AG10803 (cell line): ENCODE measurements around the gene TES.

ENCODE experiments used
- DNase-seq: peaks from one replicate; pipeline ENCODE4 v3.0.0; 2010; ENCODE audit warnings: low read depth
- H3K4me3 ChIP-seq: 2 replicates; pipeline ENCODE4 v1.5.1; 2011; ENCODE audit warnings: mild to moderate bottlenecking, low read length, control low read depth
- TF ChIP-seq, protein P1 (sequence below): conservative IDR thresholded peaks from 2 replicates; pipeline ENCODE4 v1.5.1; 2011; ENCODE audit warnings: mild to moderate bottlenecking, low read length, control low read depth, inconsistent platforms

TES gene

DNA sequence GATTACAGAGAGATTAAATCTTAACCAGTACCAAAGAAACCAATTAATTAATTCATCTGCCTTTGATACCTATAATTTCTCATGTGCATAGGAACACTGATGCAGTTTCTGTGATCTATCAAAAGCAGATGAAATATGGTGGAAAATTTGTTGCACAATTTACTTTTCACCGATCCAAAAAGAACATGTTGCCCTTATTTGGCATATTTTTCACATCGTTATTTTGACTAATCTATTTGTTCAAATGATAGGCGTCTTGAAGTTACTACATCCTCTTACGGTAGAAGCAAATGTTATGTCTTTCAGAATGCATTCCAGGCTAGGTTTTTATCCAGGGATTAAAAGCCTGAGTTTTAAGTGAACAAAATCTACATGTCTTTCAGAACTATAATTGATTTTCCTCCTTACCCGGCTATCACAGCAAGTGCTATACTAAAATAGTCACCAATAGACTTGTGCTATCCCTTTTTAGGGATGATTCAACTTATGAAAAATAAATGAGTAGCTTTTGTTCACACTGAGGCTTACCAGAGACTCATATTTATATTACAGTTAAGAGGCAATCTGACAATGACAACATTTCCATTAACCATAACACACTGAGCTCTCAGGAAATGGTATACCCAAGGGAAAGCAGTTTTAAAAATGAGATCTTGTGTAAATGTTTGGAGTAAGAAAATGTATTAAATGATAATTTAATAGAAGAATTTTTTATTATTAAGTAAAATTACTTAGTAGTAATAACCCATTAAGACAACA, 16.8 kb upstream of the TES start:
- TF ChIP-seq, protein P1, sequence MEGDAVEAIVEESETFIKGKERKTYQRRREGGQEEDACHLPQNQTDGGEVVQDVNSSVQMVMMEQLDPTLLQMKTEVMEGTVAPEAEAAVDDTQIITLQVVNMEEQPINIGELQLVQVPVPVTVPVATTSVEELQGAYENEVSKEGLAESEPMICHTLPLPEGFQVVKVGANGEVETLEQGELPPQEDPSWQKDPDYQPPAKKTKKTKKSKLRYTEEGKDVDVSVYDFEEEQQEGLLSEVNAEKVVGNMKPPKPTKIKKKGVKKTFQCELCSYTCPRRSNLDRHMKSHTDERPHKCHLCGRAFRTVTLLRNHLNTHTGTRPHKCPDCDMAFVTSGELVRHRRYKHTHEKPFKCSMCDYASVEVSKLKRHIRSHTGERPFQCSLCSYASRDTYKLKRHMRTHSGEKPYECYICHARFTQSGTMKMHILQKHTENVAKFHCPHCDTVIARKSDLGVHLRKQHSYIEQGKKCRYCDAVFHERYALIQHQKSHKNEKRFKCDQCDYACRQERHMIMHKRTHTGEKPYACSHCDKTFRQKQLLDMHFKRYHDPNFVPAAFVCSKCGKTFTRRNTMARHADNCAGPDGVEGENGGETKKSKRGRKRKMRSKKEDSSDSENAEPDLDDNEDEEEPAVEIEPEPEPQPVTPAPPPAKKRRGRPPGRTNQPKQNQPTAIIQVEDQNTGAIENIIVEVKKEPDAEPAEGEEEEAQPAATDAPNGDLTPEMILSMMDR, result no peak
- H3K4me3 ChIP-seq, result no peak overlapping the region
- no peak for DNase-seq

DNA sequence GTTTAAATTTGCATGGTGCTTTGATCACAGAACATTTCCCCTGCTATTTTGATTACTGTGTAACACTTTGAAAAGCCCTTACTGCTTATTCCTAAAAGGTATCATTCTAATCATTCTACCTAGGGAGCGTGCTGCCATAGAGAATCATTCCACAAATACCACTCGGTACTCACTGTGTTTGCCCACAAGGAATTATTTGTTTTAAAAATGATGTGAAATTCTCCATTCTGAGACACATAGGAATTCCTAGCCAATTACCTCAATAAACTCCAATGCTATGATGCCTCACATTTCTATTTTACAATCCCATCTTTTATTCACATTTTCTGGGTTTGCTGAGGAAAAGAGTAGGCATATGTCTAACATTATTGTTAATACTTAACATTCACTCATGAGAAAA, 16.2 kb upstream of the TES start:
- H3K4me3 ChIP-seq, result no peak overlapping the region
- DNase-seq, result peak; percentile 55
- TF ChIP-seq, protein P1, result no peak

DNA sequence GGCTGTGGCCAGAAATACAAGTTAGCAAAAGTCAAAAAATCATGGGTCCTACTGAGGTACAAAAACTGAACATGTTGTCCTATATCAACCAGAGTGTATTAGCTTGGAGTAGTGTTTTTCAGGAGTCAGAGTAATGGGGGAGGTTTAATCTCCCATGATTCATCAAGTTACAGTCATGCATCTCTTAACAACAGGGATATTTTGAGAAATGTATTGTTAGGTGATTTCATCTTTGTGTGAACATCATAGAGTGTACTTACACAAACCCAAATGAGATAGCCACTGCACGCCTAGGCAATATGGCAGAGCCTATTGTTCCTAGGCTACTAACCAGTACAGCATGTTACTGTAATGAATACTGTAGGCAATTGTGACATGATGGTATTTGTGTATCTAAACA, 14.9 kb upstream of the TES start:
- H3K4me3 ChIP-seq, result no peak overlapping the region
- TF ChIP-seq, protein P1, result no peak
- no peak for DNase-seq

DNA sequence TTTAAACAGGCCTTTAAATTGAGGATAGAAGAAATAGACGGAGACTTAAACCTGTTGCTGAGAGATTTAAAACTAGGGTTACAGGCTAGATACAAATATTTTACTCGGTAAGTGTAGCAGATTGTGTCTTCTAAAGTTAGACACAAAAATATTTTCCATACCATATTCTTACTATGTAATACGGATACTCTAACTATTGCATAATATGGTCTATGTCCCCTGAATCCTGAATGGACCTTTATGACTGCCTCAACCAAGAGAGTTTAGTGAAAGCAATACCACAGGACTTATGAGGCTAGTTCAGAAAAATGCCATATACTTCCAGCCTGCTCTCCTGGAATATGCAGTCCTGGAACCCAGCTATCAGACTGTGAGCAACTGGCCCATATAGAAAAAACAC, 13.4 kb upstream of the TES start:
- no peak for DNase-seq
- TF ChIP-seq, protein P1, result no peak
- H3K4me3 ChIP-seq, result no peak overlapping the region

DNA sequence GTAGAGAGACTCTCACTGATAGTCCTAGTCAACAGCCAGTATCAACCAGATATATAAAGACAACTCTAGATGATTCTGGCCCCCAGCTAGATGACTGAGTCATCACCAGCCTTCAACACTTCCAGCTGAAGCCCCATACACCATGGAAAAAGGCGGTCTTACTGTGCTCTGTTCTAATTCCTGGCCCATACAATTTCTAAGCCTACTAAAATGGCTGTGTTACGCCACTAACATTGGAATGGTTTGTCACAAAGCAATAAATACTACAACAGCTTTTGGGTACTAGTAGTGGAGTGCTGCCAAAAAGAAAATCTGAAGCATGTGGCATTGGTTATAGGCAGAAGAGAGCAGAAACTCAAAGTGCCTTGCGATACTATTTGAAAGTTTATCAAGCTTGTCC, 13.0 kb upstream of the TES start:
- peak; percentile 91 for DNase-seq

DNA sequence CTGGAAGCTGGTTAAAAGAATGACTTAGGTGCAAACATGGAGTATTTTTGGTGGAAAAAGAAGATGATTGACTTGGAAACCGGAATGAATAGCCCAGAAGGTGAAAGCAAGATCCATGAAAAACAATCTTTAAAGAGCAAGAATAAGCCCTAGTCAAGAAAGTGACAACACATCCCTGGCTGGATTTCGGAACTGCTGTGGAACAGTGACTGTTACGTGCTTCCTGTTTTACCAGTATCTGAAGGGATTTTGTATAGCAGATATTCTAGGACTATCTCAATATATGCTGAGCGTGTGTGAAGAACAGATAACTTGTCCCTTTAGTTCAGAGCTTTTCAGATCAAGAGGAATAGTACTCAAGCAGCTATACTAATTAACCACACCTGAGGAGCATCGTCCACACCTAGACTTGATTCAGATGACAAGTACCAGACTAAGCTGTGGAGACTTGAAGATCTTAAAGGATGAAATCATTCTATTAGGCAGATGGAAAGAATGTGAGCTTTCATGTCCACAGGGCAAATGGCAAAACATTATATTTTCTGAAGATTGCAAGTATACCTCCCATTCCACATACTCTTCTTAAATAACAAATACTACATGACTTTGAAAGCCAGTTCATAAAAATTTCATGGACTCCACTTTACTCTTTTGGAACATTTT, 11.5 kb upstream of the TES start:
- DNase-seq, result no peak
- no peak overlapping the region for H3K4me3 ChIP-seq
- TF ChIP-seq, protein P1, result no peak

More for the DNA sequence above, 13.0 kb upstream of the TES start:
- H3K4me3 ChIP-seq, result no peak overlapping the region
- TF ChIP-seq, protein P1, result no peak

DNA sequence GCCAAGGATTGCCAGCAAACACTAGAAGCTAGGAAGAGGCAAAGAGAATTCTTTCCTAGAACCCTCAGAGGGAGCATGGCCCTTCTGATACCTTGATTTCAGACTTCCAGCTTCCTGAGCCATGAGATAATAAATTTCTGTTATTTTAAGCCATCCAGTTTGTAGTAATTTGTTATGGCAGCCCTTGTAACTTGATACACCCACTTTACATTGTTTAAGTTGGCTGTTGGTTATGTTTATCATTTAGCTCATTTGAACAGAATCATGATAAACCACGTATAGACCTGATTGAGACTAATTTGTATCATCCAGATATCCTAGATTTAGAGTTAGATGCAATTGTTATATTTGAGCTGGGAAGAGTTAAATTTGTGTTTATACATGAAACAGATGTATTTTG, 9.4 kb upstream of the TES start:
- TF ChIP-seq, protein P1, result no peak
- DNase-seq, result no peak
- no peak overlapping the region for H3K4me3 ChIP-seq
